GM12891 (cell line): ENCODE results near the gene VWA3B.

Experiments used
- POLR2A ChIP-seq: IDR thresholded peaks from 2 replicates; pipeline ENCODE4 v1.6.1; 2011; ENCODE audit warnings: low read depth, low read length, control low read depth
- POLR2AphosphoS5 ChIP-seq: IDR thresholded peaks from 2 replicates; pipeline ENCODE4 v1.6.1; 2011; ENCODE audit warnings: low read depth, low read length, control low read depth

DNA sequence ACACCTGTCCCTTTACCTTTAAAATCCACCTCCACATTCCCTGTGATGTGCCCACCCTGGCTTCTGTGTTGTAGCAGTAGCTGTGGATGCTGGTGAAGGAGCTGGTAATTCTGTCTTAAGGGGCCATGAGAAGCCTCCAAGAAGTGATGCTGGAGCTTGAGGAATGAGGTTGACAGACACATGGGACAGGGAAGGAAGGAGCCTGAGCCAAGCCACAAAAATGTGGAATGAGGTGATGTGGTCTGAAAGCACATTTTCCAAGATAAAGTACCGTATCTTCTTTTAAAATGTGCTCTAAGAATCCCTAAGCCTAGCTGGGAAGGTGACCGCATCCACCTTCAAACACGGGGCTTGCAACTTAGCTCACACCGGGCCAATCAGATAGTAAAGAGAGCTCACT is 31.2 kb downstream of the VWA3B start:
- no peak for TF ChIP-seq POLR2A
- no peak for TF ChIP-seq POLR2AphosphoS5
